Right renal cortex interstitium (tissue), 3 donors: Measurements from ENCODE around the gene PLAAT4. TPM values are rescaled to one million over a fixed set of nuclear protein-coding genes. Genes with fewer than 3 reads are reported as not detected.

Source experiments
- DNase-seq, 3 donors: peaks; one replicate each; pipeline ENCODE4 v3.0.0-alpha.2; 2013; ENCODE audit warnings: low read depth in 3 of 3, low spot score in 2 of 3
- polyA plus RNA-seq, 3 donors: library from polyadenylated mRNA; unstranded; fragments of 120-200 nt; gene quantifications; one replicate each; pipeline ENCODE4 v1.2.1, GENCODE V29; 2013; ENCODE audit not compliant: insufficient read length in 3 of 3

Gene PLAAT4, protein sequence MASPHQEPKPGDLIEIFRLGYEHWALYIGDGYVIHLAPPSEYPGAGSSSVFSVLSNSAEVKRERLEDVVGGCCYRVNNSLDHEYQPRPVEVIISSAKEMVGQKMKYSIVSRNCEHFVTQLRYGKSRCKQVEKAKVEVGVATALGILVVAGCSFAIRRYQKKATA
- 10 to 100 TPM in 2 of 3 donors, 1 to 10 TPM in 1; 9.5 to 11.6 (median 11.1) TPM for polyA plus RNA-seq

DNA sequence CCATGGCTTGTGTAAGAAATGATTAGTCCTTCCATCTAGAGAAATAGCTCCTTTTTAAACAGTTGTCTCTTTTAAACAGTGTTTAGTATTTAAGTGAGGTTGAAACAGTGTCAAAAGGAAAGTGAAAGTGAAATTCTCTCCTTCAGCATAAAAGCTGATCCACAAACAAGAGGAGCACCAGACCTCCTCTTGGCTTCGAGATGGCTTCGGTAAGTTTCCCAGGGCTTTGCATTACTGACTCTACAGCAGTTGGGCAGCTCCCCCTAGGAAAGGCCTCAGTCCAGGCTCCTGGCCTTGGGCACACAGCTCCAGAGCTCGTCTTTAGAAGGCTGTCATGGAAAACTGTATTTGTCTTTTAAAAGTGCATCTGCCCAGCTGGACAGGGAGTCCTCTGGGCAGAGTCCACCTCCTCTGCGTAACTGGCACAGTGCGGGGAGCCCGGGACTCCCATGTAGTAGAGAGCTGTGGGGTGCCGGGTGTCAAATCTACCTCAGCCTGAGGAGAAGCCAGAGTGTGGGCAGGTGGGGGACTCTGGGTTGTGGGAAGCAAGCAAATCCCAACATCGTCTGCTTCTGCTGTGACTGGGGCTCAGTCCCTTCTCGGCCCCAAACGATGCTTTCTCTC, at the start of gene PLAAT4:
TSS of gene PLAAT4 (plus strand) at position 140 of the 624 bp plus-strand sequence. CDS start at position 201, 61 bp downstream.
- no peak for DNase-seq

DNA sequence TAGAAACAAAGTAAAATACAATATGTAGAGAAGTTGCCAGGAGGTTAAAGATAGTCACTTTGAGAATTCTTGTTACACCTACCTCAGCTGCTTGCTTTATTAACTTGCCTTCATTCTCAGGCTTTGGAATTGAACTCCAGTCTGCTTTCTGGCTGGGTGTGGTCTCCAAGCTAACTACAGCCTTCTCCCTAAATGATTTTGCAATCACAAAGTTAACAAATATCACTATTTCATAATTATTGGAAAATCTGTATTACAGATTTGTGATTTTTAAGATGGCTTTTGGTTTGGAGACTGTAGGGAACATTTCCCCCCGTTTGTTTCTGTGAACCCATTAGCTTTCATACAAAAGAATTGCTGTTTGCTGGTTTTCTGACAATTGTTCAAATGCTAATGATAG, 47.8 kb upstream of the PLAAT4 start:
- no peak for DNase-seq

DNA sequence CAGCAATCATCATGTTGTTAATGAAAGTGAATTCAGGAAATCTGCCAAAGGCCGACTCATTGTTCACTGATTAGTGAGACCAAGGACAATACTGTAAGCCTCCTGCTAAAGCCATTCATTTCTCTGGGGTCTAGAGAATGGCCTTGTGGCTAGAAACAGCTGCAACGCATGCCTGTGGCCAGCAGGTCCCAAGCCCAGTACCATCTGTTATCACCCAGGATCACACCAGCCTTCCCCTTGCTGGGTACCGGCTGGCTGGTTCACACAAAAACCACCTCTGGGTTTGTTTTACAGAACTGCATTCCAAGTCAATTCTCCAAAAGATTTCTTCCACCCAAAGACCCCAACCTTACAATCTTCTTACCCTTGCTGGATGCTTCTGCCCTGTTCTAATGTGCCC, 46.7 kb upstream of the PLAAT4 start:
- DNase-seq = no peak

DNA sequence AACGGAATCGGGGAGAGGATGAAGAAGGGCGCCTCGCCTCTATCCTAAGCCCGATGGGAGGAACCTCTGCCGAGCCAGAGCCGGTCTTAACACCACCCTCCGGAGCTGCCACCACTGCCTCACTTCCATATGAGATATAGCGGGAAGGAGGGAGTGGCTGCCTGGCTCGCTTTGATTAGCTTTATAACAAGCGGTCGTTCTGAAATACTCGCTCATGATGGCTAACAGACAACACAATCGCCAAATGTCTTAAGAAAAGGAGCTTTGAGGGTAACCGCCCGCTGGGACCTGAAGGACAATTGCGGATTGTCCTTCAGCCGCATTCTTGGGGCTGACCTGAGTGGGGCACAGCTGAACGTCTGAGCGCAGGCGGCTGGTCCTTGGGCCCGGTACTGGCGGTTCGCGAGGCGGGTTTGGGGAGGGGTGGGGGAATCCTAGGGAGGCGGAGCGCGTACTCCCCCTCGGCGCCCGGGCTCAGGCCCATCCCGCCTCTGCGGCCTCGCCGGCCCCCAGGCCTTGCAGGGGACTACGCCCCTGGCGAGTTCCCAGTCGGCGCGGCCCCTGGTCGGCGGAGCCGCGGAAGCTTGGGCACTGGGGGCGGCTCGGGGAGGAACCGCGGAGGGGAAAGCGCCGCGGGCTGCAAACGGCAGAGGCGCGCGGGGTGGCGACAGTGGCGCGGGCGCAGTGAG, 45.9 kb upstream of the PLAAT4 start, which contains the start of gene PLAAT5:
TSS of gene PLAAT5 (minus strand) at position 617 of the 689 bp plus-strand sequence. CDS start at position 484, 133 bp downstream.
- DNase-seq = no peak

DNA sequence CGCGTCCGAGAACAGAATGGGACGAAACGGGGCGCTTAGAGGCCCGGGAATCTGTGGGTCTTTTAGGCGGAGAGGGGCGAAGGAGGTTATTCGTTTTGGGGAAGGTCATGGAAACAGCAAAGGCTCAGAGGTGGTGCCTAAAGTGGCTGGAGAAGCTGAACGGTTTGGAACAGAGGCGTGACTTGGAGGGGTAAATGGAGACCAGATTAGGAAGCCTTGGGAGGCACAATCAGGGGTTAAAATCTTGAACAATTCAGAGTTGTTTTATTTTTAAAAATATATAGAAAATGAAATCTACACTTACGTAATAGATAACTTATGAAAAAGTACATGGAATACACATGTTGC, 45.4 kb upstream of the PLAAT4 start:
- no peak for DNase-seq

DNA sequence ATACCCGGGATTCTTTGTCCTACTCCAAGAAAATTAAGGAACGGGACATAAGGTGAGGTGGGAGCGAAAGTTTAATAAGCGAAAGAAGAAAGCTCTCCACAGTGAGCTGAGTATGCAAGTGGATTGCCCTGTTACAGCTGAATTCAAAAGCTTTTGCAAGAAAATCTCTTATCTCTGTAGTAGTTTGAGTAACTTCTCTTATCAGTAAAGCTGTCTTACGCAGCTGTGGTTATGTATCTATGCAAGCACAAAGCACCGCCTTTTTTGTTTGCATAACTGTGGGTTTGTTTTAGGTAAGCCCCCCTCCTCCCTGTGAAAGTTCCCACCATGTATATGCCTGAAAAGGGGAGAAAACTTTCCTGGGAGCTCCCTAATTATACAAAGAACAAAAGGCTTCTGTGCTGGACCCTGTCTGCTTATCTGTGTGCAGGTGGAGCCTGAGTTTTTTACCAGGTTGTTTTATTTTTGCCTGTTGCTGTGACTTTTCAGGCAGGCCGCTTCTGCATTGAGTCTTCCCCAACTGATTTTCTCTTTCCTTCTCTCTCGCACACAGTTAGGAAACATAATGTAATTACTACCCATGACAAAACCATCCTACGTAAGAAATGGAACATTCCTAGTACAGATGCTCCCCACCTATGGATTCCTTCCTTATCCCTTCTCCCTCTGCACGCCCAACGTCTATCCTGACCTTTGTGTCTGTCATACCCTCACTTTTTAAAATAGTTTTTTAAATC, 44.8 kb upstream of the PLAAT4 start:
- DNase-seq = no peak

DNA sequence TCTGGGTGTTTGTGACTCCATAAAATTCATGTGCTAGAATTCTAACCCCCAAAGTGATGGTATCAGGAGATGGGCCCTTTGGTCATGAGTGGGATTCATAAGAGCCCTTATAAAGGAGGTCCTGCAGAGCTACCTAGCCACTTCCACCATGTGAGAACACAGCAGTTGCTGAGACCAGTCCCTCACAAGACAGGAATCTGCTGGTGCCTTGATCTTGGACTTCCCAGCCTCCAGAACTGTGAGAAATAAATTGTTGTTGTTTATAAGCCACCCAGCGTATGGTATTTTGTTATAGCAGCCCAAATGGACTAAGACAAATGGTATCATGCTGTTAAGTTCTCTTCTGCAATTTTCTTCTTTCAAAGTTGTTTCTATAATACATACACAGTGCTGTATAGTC, 44.2 kb upstream of the PLAAT4 start:
- DNase-seq = no peak

DNA sequence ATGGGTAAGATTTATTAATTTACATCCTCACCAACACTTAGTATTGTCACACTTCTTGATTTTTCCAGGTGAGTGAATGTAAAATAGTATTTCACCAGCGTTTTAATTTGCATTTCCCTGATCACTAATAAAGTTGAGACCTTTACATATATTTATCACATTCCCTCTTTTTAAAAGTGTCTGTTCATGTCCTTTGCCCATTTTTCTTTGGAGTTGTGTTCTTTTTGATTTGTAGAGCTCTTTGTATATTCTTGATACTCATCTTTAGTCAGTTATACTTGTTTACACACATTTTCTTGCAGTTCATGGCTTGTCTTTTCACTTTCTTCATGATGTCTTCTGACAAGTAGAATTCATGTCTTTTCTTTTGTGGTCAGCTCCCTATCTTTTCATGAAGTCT, 43.5 kb upstream of the PLAAT4 start:
- no peak for DNase-seq

DNA sequence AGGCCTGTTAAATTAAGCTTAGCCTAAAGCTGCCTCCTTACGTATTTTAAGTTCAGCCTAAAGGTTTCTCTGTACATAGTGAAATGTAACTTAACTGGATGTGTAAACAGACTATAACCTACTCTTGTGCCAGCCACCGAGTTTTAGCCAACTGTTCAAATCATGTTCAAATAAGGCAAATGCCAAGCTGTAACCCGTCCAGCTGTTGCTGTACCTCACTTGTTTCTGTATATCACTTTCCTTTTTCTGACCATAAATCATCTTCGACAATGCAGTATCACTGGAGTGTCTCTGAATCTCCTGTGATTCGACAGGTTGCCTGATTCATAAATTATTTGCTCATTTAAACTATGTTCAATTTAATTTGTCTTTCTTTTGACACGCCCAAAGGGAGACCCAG, 41.6 kb upstream of the PLAAT4 start:
- no peak for DNase-seq

DNA sequence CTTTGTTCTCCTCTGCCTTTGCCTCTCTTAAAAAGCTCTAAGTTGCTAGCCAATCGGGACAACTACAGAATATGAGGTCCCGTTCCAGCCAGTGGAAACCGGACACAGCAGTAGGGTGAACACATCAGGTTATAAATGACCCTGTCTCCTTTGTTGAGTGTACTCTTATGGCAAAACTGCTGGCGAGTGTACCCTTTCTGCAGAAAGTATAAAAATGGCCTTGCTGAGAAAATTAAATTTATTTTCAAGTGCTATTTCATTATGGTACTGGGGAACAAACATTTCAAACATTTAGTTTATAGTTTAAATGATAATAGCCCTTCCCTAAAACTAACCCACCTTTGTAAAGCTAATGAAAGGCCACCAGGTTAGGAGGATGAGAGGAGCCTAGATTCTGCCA, 36.7 kb upstream of the PLAAT4 start:
- DNase-seq = no peak

DNA sequence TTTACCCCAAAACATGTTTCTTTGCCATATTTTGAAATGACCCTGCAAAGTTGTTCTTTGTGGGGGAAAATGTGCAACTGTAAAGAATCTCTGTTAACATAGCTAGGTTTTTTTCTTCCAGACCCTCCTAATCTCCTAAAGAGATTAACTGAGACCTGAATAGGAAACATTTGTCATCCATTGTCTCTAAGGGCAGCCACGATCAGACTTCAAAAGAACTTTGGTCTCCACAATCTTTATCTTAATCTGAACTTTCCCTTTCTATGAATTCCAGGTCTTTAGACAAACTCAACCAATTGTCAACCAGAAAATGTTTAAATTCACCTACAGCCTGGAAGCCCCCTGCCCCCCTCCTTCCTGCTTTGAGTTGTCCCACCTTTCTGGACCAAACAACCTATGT, 35.4 kb upstream of the PLAAT4 start:
- no peak for DNase-seq

DNA sequence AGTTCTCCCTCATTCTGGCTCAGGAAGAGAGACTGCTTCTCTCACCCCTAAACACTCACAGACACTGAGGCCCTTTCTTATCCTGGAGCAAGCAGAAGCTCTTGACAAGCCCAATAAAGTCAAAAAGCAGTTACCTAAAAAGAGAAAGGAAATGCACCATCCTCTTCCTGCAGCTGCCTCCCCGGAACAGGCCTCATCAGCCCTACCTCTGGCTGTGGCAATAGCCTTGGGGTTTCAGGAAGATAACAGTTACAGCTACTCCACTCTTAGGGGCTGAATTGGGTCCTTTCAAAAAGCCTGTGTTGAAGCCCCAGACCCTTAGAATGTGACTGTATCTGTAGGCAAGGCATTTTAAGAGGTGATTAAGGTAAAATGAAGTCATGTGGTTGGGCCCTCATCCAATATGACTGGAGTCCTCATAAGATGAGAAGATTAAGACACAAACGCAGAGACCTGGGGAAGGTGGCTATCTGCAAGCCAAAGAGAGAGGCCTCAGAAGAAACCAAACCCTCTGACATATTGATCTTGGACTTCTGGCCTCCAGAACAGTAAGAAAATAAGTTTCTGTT, 34.3 kb upstream of the PLAAT4 start:
- no peak for DNase-seq

DNA sequence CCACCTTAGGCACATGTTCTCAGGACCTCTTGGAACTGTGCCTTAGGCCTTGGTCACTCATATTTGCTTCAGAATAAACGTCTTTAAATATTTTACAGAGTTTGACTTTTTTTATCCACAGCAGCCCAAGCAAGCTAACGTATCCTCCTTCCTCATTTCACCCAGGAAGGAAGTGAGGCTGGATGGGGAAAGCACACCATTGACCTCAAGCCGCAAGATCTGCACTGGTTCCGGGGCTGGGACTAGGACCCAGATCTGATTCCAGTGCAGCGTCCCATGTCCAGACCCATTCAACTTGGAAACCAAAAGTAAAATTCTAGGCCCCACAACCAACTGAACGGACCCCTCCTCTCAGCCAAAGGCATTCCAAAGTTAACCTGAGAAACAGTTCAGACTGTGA, 33.1 kb upstream of the PLAAT4 start:
- no peak for DNase-seq

DNA sequence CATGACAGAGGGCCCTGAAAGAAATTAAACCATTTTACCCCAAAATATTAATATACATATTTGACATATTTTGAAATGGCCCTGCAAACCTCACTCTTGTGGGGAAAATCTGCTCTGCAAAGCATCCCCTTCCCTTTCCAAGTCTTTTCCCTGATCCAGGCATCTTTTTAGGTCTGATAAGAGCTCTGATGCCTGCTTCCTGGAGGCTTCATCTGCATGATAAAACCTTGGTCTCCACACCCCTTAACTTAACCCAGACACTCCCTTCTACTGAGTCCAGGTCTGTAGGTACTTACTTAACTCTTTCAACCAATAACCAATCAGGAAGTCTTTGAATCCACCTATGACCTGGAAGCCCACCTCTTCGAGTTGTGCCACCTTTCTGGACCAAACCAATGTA, 32.6 kb upstream of the PLAAT4 start:
- DNase-seq = no peak

DNA sequence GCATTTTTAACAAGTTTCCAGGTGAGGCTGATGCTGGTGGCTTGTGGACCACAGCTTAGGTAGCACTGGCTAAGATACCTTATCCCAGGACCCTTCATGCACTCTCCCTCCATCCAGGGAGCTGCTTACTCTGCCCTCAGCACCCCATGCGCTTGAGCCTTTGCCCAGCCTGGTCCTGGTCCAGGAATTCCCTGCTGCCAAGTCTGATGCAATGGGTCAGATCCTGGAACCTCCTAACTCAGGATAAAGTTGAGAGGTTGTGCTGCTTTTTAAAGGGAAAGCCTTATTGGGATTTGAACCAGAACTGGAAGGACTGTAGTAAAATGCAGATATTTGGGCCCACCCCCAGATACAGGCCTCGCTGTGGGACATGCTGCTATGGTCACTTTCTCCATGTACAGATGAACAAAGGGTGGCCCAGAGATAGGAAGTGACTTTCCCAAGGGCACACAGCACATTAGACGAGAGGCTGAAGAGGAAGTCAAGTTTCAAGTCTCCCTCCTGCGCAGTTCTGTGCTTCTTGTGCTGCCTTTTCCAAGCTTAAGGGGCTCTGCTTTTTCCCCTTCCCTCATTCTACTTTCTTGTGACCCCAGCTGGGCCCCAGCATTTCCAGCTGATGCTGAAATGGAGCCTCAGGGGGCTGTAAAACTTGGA, 31.5 kb upstream of the PLAAT4 start:
- DNase-seq = no peak

DNA sequence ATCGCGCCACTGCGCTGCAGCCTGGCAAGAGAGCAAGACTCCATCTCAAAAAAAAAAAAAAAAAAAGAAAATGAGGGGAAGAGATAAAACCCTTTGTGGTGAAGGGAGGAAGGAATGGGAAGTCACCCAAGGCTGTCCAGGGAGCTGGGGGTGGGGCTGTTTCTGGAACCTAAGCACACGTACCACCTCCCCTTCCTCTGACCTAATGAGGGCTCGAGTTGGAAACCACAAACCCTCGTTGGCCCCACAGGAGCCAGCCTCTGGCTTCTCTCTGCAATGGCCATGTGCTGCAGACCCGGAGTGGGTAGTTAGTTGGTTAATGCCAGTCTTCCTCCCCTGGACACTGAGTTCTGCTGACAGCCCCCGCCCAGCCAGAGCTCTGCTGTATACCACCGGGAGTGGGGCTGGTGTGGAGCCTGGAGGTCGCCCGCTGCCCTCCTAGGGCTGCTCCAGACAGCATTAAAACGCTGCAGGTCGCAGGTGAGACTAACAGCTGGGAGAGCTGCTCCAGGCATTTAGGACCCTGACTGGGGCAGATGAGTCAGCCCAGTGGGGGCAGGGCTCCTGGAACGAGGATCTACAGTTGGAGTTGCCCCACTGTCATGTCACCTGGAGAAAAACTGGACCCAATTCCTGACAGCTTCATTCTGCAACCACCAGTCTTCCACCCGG, 30.6 kb upstream of the PLAAT4 start, which contains the start of gene LGALS12:
TSS of gene LGALS12 (plus strand) at position 228 of the 672 bp plus-strand sequence. CDS start at position 603, 375 bp downstream.
- no peak for DNase-seq

DNA sequence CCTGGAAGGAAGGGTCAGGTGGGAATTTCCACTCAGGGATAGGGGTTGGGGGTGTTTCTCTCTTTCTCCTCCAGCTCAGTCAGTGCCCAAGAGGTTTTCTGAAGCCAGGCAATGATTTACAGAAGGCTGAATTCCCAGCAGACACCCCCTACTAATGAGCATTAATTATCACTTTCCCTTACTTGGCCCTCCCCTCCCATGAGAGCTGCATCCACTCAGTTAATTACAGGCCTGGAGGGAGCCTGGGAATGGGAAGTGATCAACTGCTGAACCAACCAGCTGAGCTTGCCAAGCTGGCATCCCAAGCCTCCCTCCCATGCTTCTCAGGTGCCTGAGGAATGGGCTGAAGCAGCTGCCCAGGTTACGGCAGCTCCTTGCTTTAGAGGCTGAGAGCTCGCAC, 29.7 kb upstream of the PLAAT4 start:
- DNase-seq = no peak

DNA sequence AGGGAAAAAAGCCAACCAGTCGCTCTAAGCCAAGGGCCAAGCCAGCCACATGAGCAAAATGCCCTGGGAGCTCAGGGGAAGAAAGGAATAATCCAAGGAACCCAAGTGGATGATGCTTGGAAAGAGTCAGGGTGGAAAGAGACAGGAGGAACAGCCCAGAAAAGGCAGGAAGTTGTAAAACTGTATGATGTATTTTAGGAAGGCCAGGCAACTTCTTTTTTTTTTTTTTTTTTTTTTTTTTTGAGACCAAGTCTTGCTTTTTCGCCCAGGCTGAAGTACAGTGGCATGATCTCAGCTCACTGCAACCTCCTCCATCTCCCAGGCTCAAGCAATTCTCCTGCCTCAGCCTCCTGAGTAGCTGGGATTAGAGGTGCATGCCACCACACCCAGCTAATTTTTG, 29.1 kb upstream of the PLAAT4 start:
- no peak for DNase-seq

DNA sequence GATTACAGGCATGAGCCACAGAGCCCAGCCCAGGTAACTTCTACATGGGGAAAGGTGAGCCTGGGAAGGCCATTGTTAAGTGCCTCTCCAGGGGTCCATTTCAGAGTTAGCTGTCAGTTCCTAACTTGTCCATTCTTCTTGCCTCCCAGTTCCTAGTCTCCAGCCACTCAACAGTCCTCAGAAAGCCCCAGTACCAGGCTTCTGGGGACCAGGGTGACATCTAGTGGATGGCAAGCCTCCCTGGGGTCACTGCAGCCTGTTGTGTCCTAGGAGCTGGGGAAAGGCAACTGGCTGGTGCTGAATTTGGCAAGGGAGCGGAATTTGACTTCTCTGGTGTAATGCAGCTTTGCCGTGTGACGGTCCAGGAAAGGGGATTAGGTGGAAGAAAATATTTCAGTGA, 28.6 kb upstream of the PLAAT4 start:
- DNase-seq = no peak

DNA sequence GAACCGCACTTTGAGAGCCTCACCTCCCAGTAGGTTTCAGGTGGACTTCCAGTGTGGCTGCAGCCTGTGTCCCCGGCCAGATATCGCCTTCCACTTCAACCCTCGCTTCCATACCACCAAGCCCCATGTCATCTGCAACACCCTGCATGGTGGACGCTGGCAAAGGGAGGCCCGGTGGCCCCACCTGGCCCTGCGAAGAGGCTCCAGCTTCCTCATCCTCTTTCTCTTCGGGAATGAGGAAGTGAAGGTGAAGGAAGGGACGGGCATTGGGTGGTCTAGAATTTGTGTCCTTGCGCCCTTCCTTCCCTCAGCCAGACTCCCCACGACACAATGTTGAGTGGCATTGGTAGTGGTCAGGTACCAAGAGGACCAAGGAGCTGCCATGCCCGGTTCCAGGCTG, 27.9 kb upstream of the PLAAT4 start:
- no peak for DNase-seq
